Activated CD4-positive, alpha-beta T cell treated with anti-CD3 and anti-CD28 coated beads for 4 hours (primary cell): ENCODE measurements around the gene FGF13.

Source experiments
- DNase-seq, 2 donors: peaks; one replicate each; pipeline ENCODE4 v3.0.0-alpha.2; 2020

FGF13 gene

GRCh38 chrX:138651494-138651893 lies 60.0 kb downstream of the FGF13 start:
- DNase-seq, result no peak

DNA sequence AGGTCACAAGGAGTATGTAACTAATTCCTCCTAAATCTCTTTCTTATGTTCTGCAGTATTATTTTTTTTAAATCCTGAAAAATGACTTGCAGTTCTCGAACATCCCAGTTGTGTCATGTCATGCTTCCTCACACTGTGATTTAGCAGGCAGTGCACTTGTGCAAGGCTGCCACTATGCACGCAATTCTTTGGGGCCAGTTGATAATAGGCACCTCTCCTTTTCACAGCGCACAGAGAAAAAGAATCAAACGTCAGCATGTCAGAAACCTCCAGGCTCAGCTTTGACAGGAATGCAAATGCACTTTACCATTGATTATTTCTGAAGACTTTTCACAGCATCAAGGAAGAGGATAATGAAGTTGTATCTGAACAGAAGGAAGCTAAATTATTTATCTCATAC lies 62.9 kb downstream of the FGF13 start:
- no peak for DNase-seq

DNA sequence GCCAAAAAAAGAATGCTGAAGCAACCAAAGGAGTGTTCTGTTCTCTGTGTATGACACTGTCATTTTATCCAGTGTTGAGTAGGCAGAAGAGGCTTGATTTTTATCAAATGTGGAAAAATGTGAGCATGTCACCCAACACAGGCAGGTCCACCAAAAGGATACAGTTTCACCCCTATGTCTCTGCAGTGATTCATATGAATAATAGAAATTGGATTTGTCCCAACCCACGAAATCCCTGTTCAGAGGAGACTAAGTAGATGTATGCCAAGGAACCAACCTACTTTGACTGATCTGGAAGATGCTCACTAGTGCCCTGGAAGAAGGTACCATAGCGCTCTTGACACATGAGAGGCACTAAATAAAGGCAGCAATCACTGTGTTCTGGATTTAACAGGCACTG lies 72.5 kb downstream of the FGF13 start:
- DNase-seq, result no peak
